Stimulated activated naive CD8-positive, alpha-beta T cell treated with anti-CD3 and anti-CD28 coated beads, Interleukin-15, Interleukin-2, amounts not matched to agents 100 U/mL and 50 U/mL, for 24 hours (primary cell): ENCODE results near the gene SULT1C4.
A peak's percentile ranks its signal among the peaks of the same experiment; 100 is the strongest.
"Not testable (repeated sequence)": the region's sequence is repeated elsewhere in the genome, so short reads cannot be mapped to it uniquely, and the experiment has no call there.

Source experiments
- ATAC-seq: fragments of 150-1000 bp; cut with Tn5 transposase; one replicate; pipeline ENCODE4 v1.10.0; 2021
- DNase-seq: peaks from one replicate; pipeline ENCODE4 v3.0.0; 2021

SULT1C4 gene

GRCh38 chr2:108377815-108378630 lies at the start of gene SULT1C4:
Gene SULT1C4 (plus strand): TSS chr2:108377954. CDS start chr2:108378338, 384 bp downstream.
- DNase-seq (no peak), ATAC-seq (no peak)

GRCh38 chr2:108329771-108330170 lies 48.0 kb upstream of the SULT1C4 start:
- no peak for ATAC-seq
- DNase-seq: no peak

GRCh38 chr2:108330979-108331378 lies 46.8 kb upstream of the SULT1C4 start:
- ATAC-seq (no peak), DNase-seq (no peak)

GRCh38 chr2:108345951-108346350 lies 31.8 kb upstream of the SULT1C4 start:
- DNase-seq: no peak
- no peak for ATAC-seq

GRCh38 chr2:108346827-108347226 lies 30.9 kb upstream of the SULT1C4 start:
- DNase-seq (no peak), ATAC-seq (no peak)

GRCh38 chr2:108347786-108348185 lies 30.0 kb upstream of the SULT1C4 start:
- ATAC-seq: no peak
- DNase-seq: no peak

- ATAC-seq (no peak), DNase-seq (no peak)
These were observed 28.8 kb upstream of the SULT1C4 start for GRCh38 chr2:108348816-108349570.

GRCh38 chr2:108349571-108349928 lies 28.2 kb upstream of the SULT1C4 start:
- ATAC-seq: no peak
- no peak for DNase-seq

- no peak for ATAC-seq
- no peak for DNase-seq
These were observed 25.9 kb upstream of the SULT1C4 start for GRCh38 chr2:108351889-108352288.

GRCh38 chr2:108354136-108354535 lies 23.6 kb upstream of the SULT1C4 start:
- no peak for ATAC-seq
- DNase-seq: no peak

- DNase-seq (no peak), ATAC-seq (no peak)
These were observed 21.6 kb upstream of the SULT1C4 start for GRCh38 chr2:108355906-108356734.

GRCh38 chr2:108359336-108359735 lies 18.4 kb upstream of the SULT1C4 start:
- ATAC-seq: not testable (repeated sequence)

GRCh38 chr2:108360776-108361468 lies 16.8 kb upstream of the SULT1C4 start:
- DNase-seq (no peak), ATAC-seq (no peak)

More at GRCh38 chr2:108359336-108359735, 18.4 kb upstream of the SULT1C4 start:
- DNase-seq: not testable (repeated sequence)

GRCh38 chr2:108363024-108363907 lies 14.5 kb upstream of the SULT1C4 start:
- DNase-seq: peak; percentile 14
- no peak for ATAC-seq

- DNase-seq: no peak
- ATAC-seq: no peak
These were observed 13.9 kb upstream of the SULT1C4 start for GRCh38 chr2:108363908-108364225.

- no peak for DNase-seq
- ATAC-seq: no peak
These were observed 13.0 kb upstream of the SULT1C4 start for GRCh38 chr2:108364676-108365297.

GRCh38 chr2:108365656-108366055 lies 12.1 kb upstream of the SULT1C4 start:
- ATAC-seq (no peak), DNase-seq (no peak)

GRCh38 chr2:108367014-108367413 lies 10.7 kb upstream of the SULT1C4 start:
- ATAC-seq (no peak), DNase-seq (no peak)

GRCh38 chr2:108367561-108368175 lies 10.1 kb upstream of the SULT1C4 start:
- no peak for ATAC-seq
- DNase-seq: no peak

GRCh38 chr2:108369153-108369552 lies 8.6 kb upstream of the SULT1C4 start:
- DNase-seq (no peak), ATAC-seq (no peak)
